ENCODE results near the gene STN1. TPM values are rescaled to one million over a fixed set of nuclear protein-coding genes. Genes with fewer than 3 reads are reported as not detected.

The STN1 gene
- total RNA-seq, 1 donor from 2014 or later: 23.6 TPM

DNA sequence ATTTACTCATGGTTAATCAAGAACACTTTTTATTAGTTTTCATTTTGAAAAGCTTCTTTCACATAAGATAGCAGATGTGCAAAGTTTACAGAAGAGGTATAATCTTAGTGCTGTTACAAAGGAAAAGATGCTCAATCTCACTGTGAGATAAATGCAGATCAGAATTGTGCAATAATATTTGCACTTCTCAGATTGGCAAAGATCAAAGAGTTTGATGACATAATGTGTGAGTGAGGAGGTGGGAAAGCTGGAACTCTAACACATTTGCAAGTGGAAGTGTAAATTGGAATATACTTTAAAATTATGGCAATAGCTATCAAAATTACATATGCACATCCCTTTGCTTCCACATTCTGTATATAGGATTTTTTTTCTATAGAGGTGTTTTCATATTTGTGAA, 21.5 kb upstream of the STN1 start:
- no peak overlapping the region for H3K27ac Mint-ChIP-seq
- H3K4me3 Mint-ChIP-seq: no peak overlapping the region
- intact Hi-C loops (cut with micrococcal nuclease): no loop called here
- no peak for DNase-seq
- H3K27me3 Mint-ChIP-seq: peaks cover 32% of the 10 kb centered on the region
- H3K36me3 Mint-ChIP-seq (ENCODE audit: low read depth): no peaks in the 10 kb centered on the region
- no peaks in the 10 kb centered on the region for H3K9me3 Mint-ChIP-seq
- H3K4me1 Mint-ChIP-seq: no peaks in the 10 kb centered on the region

GRCh38 chr10:103936022-103936421, 18.0 kb upstream of the STN1 start:
- Mint-ChIP-seq H3K27me3 (peaks cover 22% of the 10 kb centered on the region), H3K4me3 (no peak overlapping the region), H3K36me3 (ENCODE audit: low read depth) (no peaks in the 10 kb centered on the region), H3K4me1 (no peaks in the 10 kb centered on the region), H3K27ac (no peak overlapping the region), H3K9me3 (no peaks in the 10 kb centered on the region)
- DNase-seq: no peak
- intact Hi-C loops (cut with micrococcal nuclease): no loop called here

- no peaks in the 10 kb centered on the region for H3K4me1 Mint-ChIP-seq
- H3K4me3 Mint-ChIP-seq: no peak overlapping the region
- intact Hi-C loops (cut with micrococcal nuclease): no loop called here
- no peaks in the 10 kb centered on the region for H3K9me3 Mint-ChIP-seq
- H3K27me3 Mint-ChIP-seq: peaks cover 22% of the 10 kb centered on the region
- no peaks in the 10 kb centered on the region for H3K36me3 Mint-ChIP-seq (ENCODE audit: low read depth)
- DNase-seq: no peak
- no peak overlapping the region for H3K27ac Mint-ChIP-seq
These were observed 16.3 kb upstream of the STN1 start for GRCh38 chr10:103934308-103934707.

DNA sequence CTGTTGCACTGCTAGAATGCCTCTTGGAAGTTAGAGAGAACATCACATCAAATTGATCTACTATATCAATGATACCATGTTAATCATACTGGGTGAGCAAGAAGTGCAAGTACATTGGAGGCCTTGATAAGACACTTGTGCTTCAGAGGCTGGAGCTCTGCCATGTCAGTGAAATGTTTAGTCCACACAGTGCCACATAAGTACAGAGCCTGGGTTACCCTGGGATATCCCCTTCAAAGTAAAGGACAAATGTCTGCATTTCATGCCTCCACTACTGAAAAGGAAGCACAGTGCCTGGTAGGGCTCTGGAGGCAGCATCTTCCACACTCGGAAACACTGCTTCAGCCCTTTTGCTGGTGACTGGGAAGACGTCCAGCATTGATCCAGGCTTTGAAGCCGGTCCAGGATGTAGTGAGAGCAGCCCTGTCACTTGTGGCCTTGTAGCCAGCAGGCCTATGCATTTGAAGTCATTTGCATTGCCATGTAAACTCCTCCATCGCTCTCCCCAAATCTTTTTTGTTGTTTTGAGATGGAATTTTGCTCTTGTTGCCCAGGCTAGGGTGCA, 15.7 kb upstream of the STN1 start:
- Mint-ChIP-seq H3K4me1 (no peaks in the 10 kb centered on the region), H3K9me3 (no peaks in the 10 kb centered on the region), H3K36me3 (ENCODE audit: low read depth) (no peaks in the 10 kb centered on the region), H3K4me3 (no peak overlapping the region), H3K27me3 (peaks cover 19% of the 10 kb centered on the region), H3K27ac (no peak overlapping the region)
- intact Hi-C loops (cut with micrococcal nuclease): no loop called here
- no peak for DNase-seq

DNA sequence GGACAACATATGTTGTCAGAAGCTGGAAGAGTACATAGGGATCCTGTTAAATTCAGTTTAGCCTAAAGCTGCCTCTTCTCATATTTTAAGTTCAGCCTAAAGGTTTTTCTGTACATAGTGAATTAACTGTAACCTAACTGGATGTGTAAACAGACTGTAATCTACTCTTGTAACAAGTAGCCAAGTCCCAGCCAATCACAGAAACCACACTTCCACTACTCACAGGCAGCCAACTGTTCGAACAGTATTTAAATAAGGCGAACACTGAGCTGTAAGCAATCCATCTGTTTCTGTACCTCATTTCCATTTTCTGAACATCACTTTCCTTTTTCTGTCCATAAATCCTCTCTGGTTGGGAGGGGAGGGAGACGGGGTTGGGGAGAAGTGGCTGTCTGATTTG, 15.0 kb upstream of the STN1 start:
- Mint-ChIP-seq H3K36me3 (ENCODE audit: low read depth) (no peaks in the 10 kb centered on the region), H3K4me3 (no peak overlapping the region), H3K9me3 (no peaks in the 10 kb centered on the region), H3K4me1 (no peaks in the 10 kb centered on the region), H3K27me3 (peaks cover 17% of the 10 kb centered on the region), H3K27ac (no peak overlapping the region)
- intact Hi-C loops (cut with micrococcal nuclease): no loop called here
- no peak for DNase-seq

- no peak for DNase-seq
- Mint-ChIP-seq H3K4me3 (no peak overlapping the region), H3K27ac (no peak overlapping the region), H3K36me3 (ENCODE audit: low read depth) (no peaks in the 10 kb centered on the region), H3K9me3 (no peaks in the 10 kb centered on the region), H3K4me1 (no peaks in the 10 kb centered on the region), H3K27me3 (peaks cover 12% of the 10 kb centered on the region)
- intact Hi-C loops (cut with micrococcal nuclease): no loop called here
These were observed 14.3 kb upstream of the STN1 start for GRCh38 chr10:103932271-103932670.

GRCh38 chr10:103931603-103932002, 13.6 kb upstream of the STN1 start:
- no peak overlapping the region for H3K4me3 Mint-ChIP-seq
- no peaks in the 10 kb centered on the region for H3K9me3 Mint-ChIP-seq
- DNase-seq: no peak
- intact Hi-C loops (cut with micrococcal nuclease): no loop called here
- peaks cover 12% of the 10 kb centered on the region for H3K27me3 Mint-ChIP-seq
- H3K4me1 Mint-ChIP-seq: no peaks in the 10 kb centered on the region
- H3K36me3 Mint-ChIP-seq (ENCODE audit: low read depth): no peaks in the 10 kb centered on the region
- no peak overlapping the region for H3K27ac Mint-ChIP-seq

- Mint-ChIP-seq H3K9me3 (no peaks in the 10 kb centered on the region), H3K36me3 (ENCODE audit: low read depth) (no peaks in the 10 kb centered on the region), H3K27me3 (peaks cover 12% of the 10 kb centered on the region), H3K27ac (no peak overlapping the region), H3K4me1 (no peaks in the 10 kb centered on the region), H3K4me3 (no peak overlapping the region)
- intact Hi-C loops (cut with micrococcal nuclease): no loop called here
- DNase-seq: no peak
These were observed 12.9 kb upstream of the STN1 start for GRCh38 chr10:103930881-103931280.

GRCh38 chr10:103930449-103930848, 12.5 kb upstream of the STN1 start:
- Mint-ChIP-seq H3K27ac (no peak overlapping the region), H3K9me3 (no peaks in the 10 kb centered on the region), H3K4me3 (no peak overlapping the region), H3K4me1 (no peaks in the 10 kb centered on the region), H3K27me3 (peaks cover 9% of the 10 kb centered on the region), H3K36me3 (ENCODE audit: low read depth) (no peaks in the 10 kb centered on the region)
- no peak for DNase-seq
- intact Hi-C loops (cut with micrococcal nuclease): no loop called here

GRCh38 chr10:103929381-103929921, 11.5 kb upstream of the STN1 start:
- DNase-seq: no peak
- Mint-ChIP-seq H3K4me1 (no peaks in the 10 kb centered on the region), H3K4me3 (no peak overlapping the region), H3K27ac (no peak overlapping the region), H3K27me3 (peaks cover 1% of the 10 kb centered on the region), H3K36me3 (ENCODE audit: low read depth) (no peaks in the 10 kb centered on the region), H3K9me3 (no peaks in the 10 kb centered on the region)
- intact Hi-C loops (cut with micrococcal nuclease): no loop called here

GRCh38 chr10:103928784-103929183, 10.8 kb upstream of the STN1 start:
- H3K36me3 Mint-ChIP-seq (ENCODE audit: low read depth): no peaks in the 10 kb centered on the region
- H3K4me1 Mint-ChIP-seq: no peaks in the 10 kb centered on the region
- no peak overlapping the region for H3K4me3 Mint-ChIP-seq
- DNase-seq: no peak
- intact Hi-C loops (cut with micrococcal nuclease): no loop called here
- no peak overlapping the region for H3K27ac Mint-ChIP-seq
- H3K27me3 Mint-ChIP-seq: no peaks in the 10 kb centered on the region
- no peaks in the 10 kb centered on the region for H3K9me3 Mint-ChIP-seq

- intact Hi-C loops (cut with micrococcal nuclease): no loop called here
- no peak for DNase-seq
- Mint-ChIP-seq H3K27me3 (no peaks in the 10 kb centered on the region), H3K27ac (no peak overlapping the region), H3K36me3 (ENCODE audit: low read depth) (no peaks in the 10 kb centered on the region), H3K4me1 (no peaks in the 10 kb centered on the region), H3K9me3 (no peaks in the 10 kb centered on the region), H3K4me3 (no peak overlapping the region)
These were observed 8.8 kb upstream of the STN1 start for GRCh38 chr10:103926722-103927319.

DNA sequence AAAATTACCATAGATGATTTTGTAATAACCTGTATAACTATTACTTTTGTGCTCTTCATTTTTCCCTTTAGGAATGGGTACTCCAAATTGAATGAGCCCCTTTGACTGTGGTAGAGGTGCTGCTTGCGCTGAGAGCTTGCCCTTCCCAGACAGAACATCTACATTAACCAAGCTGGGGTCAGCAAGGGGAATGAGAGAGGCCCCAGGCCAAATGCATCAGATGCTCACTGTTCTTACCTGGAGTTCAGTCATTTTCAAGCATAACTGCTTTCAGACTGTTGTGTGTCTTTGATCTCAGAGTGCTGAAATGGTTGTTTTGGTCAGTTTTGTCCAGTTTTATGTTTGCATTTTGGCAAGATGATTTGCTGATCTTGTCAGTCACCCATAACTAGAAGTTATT, 7.6 kb upstream of the STN1 start:
- Mint-ChIP-seq H3K4me3 (no peak overlapping the region), H3K4me1 (no peaks in the 10 kb centered on the region), H3K36me3 (ENCODE audit: low read depth) (no peaks in the 10 kb centered on the region), H3K27me3 (no peaks in the 10 kb centered on the region), H3K27ac (no peak overlapping the region), H3K9me3 (no peaks in the 10 kb centered on the region)
- no peak for DNase-seq
- intact Hi-C loops (cut with micrococcal nuclease): no loop called here

GRCh38 chr10:103923502-103923901, 5.5 kb upstream of the STN1 start:
- Mint-ChIP-seq H3K4me1 (peaks cover 5% of the 10 kb centered on the region), H3K27ac (no peak overlapping the region), H3K9me3 (no peaks in the 10 kb centered on the region), H3K36me3 (ENCODE audit: low read depth) (no peaks in the 10 kb centered on the region), H3K4me3 (no peak overlapping the region), H3K27me3 (no peaks in the 10 kb centered on the region)
- DNase-seq: no peak
- intact Hi-C loops (cut with micrococcal nuclease): no loop called here

DNA sequence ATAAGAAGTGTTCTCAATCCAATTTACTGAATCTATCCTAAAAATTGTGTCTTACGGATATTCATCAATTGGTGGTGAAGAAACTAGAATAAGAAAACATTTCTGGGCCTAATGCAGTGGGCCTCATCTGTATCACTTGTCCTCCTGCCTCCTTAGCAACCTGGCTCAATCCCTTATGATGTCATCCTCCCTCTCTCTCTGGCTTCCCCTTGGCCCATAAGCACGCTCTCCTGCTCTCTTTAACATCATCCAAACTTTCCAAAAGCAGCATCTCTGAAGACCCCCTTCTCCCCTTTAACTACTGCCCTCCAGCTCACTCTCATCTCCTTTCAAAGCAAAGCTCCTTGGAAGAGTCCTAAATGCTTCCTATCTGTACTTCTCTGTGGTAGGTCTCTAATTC, 4.7 kb upstream of the STN1 start:
- H3K4me1 Mint-ChIP-seq: peaks cover 7% of the 10 kb centered on the region
- no peak for DNase-seq
- no peak overlapping the region for H3K4me3 Mint-ChIP-seq
- H3K27ac Mint-ChIP-seq: no peak overlapping the region
- no peaks in the 10 kb centered on the region for H3K36me3 Mint-ChIP-seq (ENCODE audit: low read depth)
- intact Hi-C loops (cut with micrococcal nuclease): no loop called here
- H3K9me3 Mint-ChIP-seq: no peaks in the 10 kb centered on the region
- H3K27me3 Mint-ChIP-seq: no peaks in the 10 kb centered on the region

Measured in activated CD4-positive, alpha-beta T cell treated with anti-CD3 and anti-CD28 coated beads, Interleukin-2, amount 10 ng/mL, durations not matched to agents 24 days and 14 days (primary cell).